HG02798 (cell line): ENCODE measurements around the gene TCAIM.

ENCODE experiments used
- ATAC-seq: cut with Tn5 transposase; IDR thresholded peaks from one replicate; pipeline ENCODE4 v1.9.1; 2021; ENCODE audit warnings: mild to moderate bottlenecking; ENCODE audit not compliant: unreplicated experiment, poor library complexity

TCAIM gene

DNA sequence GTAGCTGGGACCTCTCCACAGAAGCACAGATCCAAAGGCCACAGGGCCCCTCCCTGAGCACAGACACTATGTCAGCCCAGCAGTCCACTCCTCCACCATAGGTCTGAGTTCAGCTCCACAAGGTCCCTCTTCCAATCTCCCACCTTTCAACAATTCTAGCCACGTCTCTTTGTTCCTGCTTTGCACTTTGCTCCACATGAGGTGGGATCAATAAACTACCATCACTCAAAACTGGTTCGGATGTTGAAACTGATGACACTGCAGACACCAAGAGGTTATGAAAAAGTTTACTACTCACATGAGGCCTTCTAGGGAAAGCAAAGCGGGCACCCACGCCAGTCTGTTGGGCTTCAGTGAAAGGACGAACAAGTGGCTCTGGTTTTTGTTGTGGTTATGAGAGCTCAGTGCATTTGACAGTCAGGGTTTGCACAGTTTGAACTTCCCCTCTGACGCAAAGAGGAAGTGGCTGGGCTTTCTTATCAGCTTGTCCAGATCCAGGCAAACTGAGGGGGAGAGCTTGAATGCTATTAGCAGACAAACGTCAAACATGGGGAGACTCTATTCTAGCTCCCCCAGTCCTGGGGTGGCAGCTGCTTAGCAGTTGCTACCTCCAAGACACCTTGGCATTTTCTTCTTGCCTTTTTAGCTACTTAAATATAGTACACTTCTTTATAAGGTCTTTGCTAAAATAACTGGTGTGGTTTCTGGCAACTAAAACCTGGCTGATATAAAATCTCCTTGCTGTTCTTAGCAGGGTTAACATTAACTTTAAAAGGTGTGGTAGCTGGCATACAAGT lies 101.1 kb downstream of the TCAIM start:
- ATAC-seq: peak; percentile 95

GRCh38 chr3:44442596-44443309 lies 104.2 kb downstream of the TCAIM start:
- no peak for ATAC-seq

GRCh38 chr3:44444437-44444836 lies 105.9 kb downstream of the TCAIM start:
- ATAC-seq: no peak

DNA sequence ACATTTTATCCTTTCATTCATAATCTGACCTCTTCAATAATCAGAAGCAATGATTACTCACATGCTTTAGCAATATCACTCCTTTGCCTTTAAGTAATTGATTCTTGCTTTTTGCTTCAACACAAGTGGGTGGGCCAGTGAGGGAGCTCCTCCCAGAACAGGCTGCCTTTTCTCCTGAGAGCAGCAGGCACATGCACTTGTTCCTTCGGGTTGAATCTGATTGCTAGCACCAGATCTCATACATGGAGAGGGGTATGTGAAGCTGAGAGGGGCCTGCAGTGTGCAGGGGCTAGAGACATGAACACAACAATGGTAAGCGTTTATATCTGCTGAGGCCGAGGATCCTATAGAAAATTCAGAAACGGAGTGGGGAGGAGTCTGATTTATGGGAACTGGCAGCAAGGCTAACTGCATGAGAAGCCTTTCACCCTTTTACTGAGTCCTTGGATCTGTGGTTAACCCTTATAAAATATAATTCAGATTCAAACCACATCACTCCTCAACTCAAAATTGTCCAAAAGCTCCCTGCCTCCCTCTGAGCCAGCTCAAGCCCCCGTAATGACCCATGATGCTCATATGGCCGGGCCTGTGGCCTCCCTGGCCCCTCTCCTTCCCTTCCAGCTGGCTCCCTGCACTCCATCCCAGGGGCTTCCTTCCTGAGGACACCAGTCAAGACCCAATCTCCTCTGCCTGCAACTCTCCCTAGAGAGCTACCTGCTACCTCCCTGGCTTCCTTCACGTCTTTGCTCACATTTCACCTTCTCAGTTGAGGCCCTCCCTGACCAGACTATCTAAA lies 106.5 kb downstream of the TCAIM start:
- ATAC-seq: no peak

GRCh38 chr3:44445786-44446185 lies 107.2 kb downstream of the TCAIM start:
- ATAC-seq: no peak

DNA sequence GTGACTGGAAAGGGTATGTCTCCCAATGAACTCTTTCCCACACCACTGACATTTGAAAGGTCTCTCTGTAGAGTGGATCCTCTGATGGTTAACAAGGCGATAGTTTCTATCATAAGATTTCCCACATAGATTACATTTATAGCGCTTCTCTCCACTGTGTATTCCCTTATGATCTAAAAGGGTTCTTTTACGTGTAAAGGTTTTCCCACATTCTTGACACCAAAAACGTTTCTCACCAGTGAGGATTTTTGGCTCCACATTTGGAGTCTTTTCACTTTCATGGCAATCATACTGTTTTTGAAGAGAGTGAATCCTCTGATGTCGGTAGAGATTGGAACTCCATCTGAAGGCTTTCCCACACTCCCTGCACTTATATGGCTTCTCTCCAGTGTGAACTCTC lies 108.4 kb downstream of the TCAIM start:
- no peak for ATAC-seq

- no peak for ATAC-seq
Measured at GRCh38 chr3:44451441-44451840, 112.9 kb downstream of the TCAIM start.

GRCh38 chr3:44454258-44454657 lies 115.7 kb downstream of the TCAIM start:
- ATAC-seq: no peak

GRCh38 chr3:44455318-44455717 lies 116.8 kb downstream of the TCAIM start:
- ATAC-seq: no peak
